B cell (primary cell): ENCODE measurements around the gene OR12D1. TPM values are rescaled to one million over a fixed set of nuclear protein-coding genes. Genes with fewer than 3 reads are reported as not detected.

Experiments
- ATAC-seq: fragments of 200-7000 bp; cut with Tn5 transposase; one replicate; pipeline ENCODE4 v1.10.0; 2021; ENCODE audit warnings: low read depth, mild to moderate bottlenecking, moderate number of reproducible peaks, moderate library complexity
- CTCF ChIA-PET: fragments of 350-600 bp; sonication (Branson Sonifier 250); formaldehyde crosslinking; loops from one replicate; lab custom pipeline; 2021; ENCODE audit warnings: antibody characterized with exemption, inconsistent platforms; lab: Charles Lee
- POLR2A ChIA-PET: fragments of 350-600 bp; sonication (Branson Sonifier 250); formaldehyde crosslinking; loops from one replicate; lab custom pipeline; 2021; ENCODE audit warnings: antibody characterized with exemption; lab: Charles Lee
- DNase-seq: peaks from one replicate; pipeline ENCODE4 v3.0.0; 2013
- H2AFZ ChIP-seq: 2 replicates; pipeline ENCODE4 v1.6.1; 2012; ENCODE audit warnings: mild to moderate bottlenecking, low read depth, low read length; ENCODE audit not compliant: insufficient read depth, poor library complexity, severe bottlenecking
- H3K27ac ChIP-seq, 2 donors: 1 replicate in 1 of 2; 2 replicates in 1 of 2; pipeline ENCODE4 v1.5.1; 2012 to 2013; ENCODE audit warnings: low read length in 2 of 2, mild to moderate bottlenecking in 2 of 2, moderate library complexity in 1 of 2
- H3K27me3 ChIP-seq, 4 experiments: fragments of 200-600 bp in 1 of 4; sonication (generic) in 1 of 4; replicated peaks in 1 of 4; 1 replicate in 2 of 4; 2 replicates in 2 of 4; pipeline versions ENCODE4 v1.6.1 to v1.7.0; 2013 to 2016; ENCODE audit warnings: low read length in 3 of 4, mild to moderate bottlenecking in 2 of 4, mixed read lengths in 1 of 4, moderate library complexity in 1 of 4; ENCODE audit not compliant: insufficient read depth in 4 of 4, control insufficient read depth in 3 of 4; ENCODE audit errors: control extremely low read depth in 1 of 4
- H3K36me3 ChIP-seq, 2 experiments: replicated peaks in 1 of 2; 1 replicate in 1 of 2; 2 replicates in 1 of 2; pipeline versions ENCODE4 v1.6.1 to v1.7.1; 2013; ENCODE audit warnings: low read length in 1 of 2; ENCODE audit not compliant: insufficient read depth in 2 of 2, control insufficient read depth in 1 of 2; ENCODE audit errors: control extremely low read depth in 1 of 2, extremely low read depth in 1 of 2
- H3K4me1 ChIP-seq, 2 donors: fragments of 200-600 bp in 1 of 2; sonication (generic) in 1 of 2; 1 replicate in 1 of 2; 2 replicates in 1 of 2; pipeline versions ENCODE4 v1.5.1 to v1.6.1; 2013 to 2017; ENCODE audit warnings: low read length in 2 of 2; ENCODE audit not compliant: control insufficient read depth in 2 of 2, insufficient read depth in 2 of 2
- H3K4me2 ChIP-seq: replicated peaks from 2 replicates; pipeline ENCODE3; 2012; ENCODE audit warnings: mild to moderate bottlenecking, low read depth, low read length; ENCODE audit not compliant: poor library complexity, severe bottlenecking
- H3K4me3 ChIP-seq, 5 experiments: fragments of 200-600 bp in 1 of 5; sonication (generic) in 1 of 5; 1 replicate in 3 of 5; 2 replicates in 2 of 5; pipeline versions ENCODE4 v1.5.1 to v1.7.0; 2011 to 2016; ENCODE audit warnings: low read length in 4 of 5, mild to moderate bottlenecking in 4 of 5, low read depth in 2 of 5, control low read depth in 1 of 5, moderate library complexity in 1 of 5; ENCODE audit not compliant: insufficient read depth in 1 of 5; ENCODE audit errors: control extremely low read depth in 1 of 5, extremely low read depth in 1 of 5
- H3K79me2 ChIP-seq: fragments of 200-600 bp; sonication (generic); one replicate; pipeline ENCODE4 v1.6.0; 2016; ENCODE audit warnings: low read length; ENCODE audit not compliant: control insufficient read depth, insufficient read depth
- H3K9ac ChIP-seq: fragments of 200-600 bp; sonication (generic); 2 replicates; pipeline ENCODE4 v1.6.1; 2017; ENCODE audit warnings: mild to moderate bottlenecking, low read length, moderate library complexity
- H3K9me3 ChIP-seq, 3 donors: one replicate each; pipeline versions ENCODE4 v1.6.1 to v1.7.1; 2013; ENCODE audit warnings: low read length in 2 of 3; ENCODE audit not compliant: control insufficient read depth in 2 of 3, insufficient read depth in 1 of 3; ENCODE audit errors: control extremely low read depth in 1 of 3
- H4K20me1 ChIP-seq: 2 replicates; pipeline ENCODE4 v1.6.0; 2012; ENCODE audit warnings: mild to moderate bottlenecking, low read length; ENCODE audit not compliant: insufficient read depth, control insufficient read depth, poor library complexity, severe bottlenecking
- H3K27ac Mint-ChIP-seq: one replicate; pipeline ENCODE4 v1.8.0; 2021; ENCODE audit warnings: mixed read lengths
- H3K27me3 Mint-ChIP-seq: one replicate; pipeline ENCODE4 v1.8.0; 2021; ENCODE audit warnings: mixed read lengths
- H3K4me1 Mint-ChIP-seq: one replicate; pipeline ENCODE4 v1.8.0; 2021; ENCODE audit warnings: mixed read lengths
- H3K4me3 Mint-ChIP-seq: one replicate; pipeline ENCODE4 v1.8.0; 2021; ENCODE audit warnings: mixed read lengths
- H3K9me3 Mint-ChIP-seq: one replicate; pipeline ENCODE4 v1.8.0; 2022; ENCODE audit warnings: mixed read lengths; ENCODE audit not compliant: insufficient read depth
- CTCF ChIP-seq: fragments of 200-600 bp; IDR thresholded peaks from one replicate; pipeline ENCODE4 v1.8.0; 2022; ENCODE audit warnings: antibody characterized with exemption, mild to moderate bottlenecking
- EZH2 ChIP-seq: IDR thresholded peaks from 2 replicates; pipeline ENCODE4 v1.6.1; 2012; ENCODE audit warnings: borderline replicate concordance, low read depth, mild to moderate bottlenecking, moderate library complexity, low read length; ENCODE audit not compliant: insufficient read depth, poor library complexity, severe bottlenecking
- WGBS: methylation state at CpG from one replicate; pipeline ENCODE4 v1.1.5; 2013; ENCODE audit warnings: missing lambda C conversion rate; ENCODE audit not compliant: insufficient coverage; 5-methylcytosine and 5-hydroxymethylcytosine counted together
- intact Hi-C: fragments of 100-400 bp; cut with micrococcal nuclease; formaldehyde crosslinking; loops from one replicate; pipeline ENCODE4 v1.10.0; 2022
- polyA plus RNA-seq: library from polyadenylated mRNA; depleted of rRNA; stranded (reverse); fragments of >200 nt; gene quantifications from 2 replicates; pipeline ENCODE4 v1.2.3, GENCODE V29; 2012
- total RNA-seq, 2 donors: library from RNA; stranded (reverse); fragments of 120-200 nt in 1 of 2; gene quantifications; 1 replicate in 1 of 2; 2 replicates in 1 of 2; pipeline versions ENCODE4 v1.2.3 to v1.2.4, GENCODE V29; 2013 to 2022

Gene OR12D1
- total and polyA plus RNA-seq, 2 donors (not counting 1 experiment from before 2014, with no cell fraction given): not detected

- Histone ChIP-seq H3K9ac (no peak overlapping the region), H3K36me3 (no peaks in the 10 kb centered on the region), H3K4me1 (no peaks in the 10 kb centered on the region), H3K27me3 (peaks cover 0 to 2% (median 0%) of the 10 kb centered on the region in 4 experiments), H2AFZ (no peak overlapping the region), H3K4me2 (no peak overlapping the region), H3K79me2 (no peaks in the 10 kb centered on the region), H3K4me3 (no peak overlapping the region), H4K20me1 (no peaks in the 10 kb centered on the region), H3K9me3 (no peaks in the 10 kb centered on the region), H3K27ac (no peak overlapping the region)
- H3K4me1 Mint-ChIP-seq: no peaks in the 10 kb centered on the region
- peaks cover 26% of the 10 kb centered on the region for H3K27me3 Mint-ChIP-seq
- DNase-seq (no peak), ATAC-seq (no peak)
- H3K27ac Mint-ChIP-seq: no peak overlapping the region
- intact Hi-C loops: no loop called here
- no peak overlapping the region for H3K4me3 Mint-ChIP-seq
- POLR2A ChIA-PET: no interaction called here
- WGBS: 100% methylated on average over 1 of the region's 3 CpGs
- TF ChIP-seq CTCF: no peak
- TF ChIP-seq EZH2: no peak
- CTCF ChIA-PET: no interaction called here
- H3K9me3 Mint-ChIP-seq: no peaks in the 10 kb centered on the region
Measured at GRCh38 chr6:29419516-29419915, 4.8 kb downstream of the OR12D1 start.

- Mint-ChIP-seq H3K27ac (no peak overlapping the region), H3K27me3 (peaks cover 36% of the 10 kb centered on the region), H3K9me3 (no peaks in the 10 kb centered on the region), H3K4me3 (no peak overlapping the region), H3K4me1 (no peaks in the 10 kb centered on the region)
- Histone ChIP-seq H3K9ac (no peak overlapping the region), H4K20me1 (no peaks in the 10 kb centered on the region), H3K4me1 (no peaks in the 10 kb centered on the region), H2AFZ (no peak overlapping the region), H3K79me2 (no peaks in the 10 kb centered on the region), H3K27ac (no peak overlapping the region), H3K4me2 (no peak overlapping the region), H3K27me3 (peaks cover 0 to 2% (median 0%) of the 10 kb centered on the region in 4 experiments), H3K36me3 (no peaks in the 10 kb centered on the region), H3K4me3 (no peak overlapping the region), H3K9me3 (peaks cover 0 to 3% (median 0%) of the 10 kb centered on the region in 3 donors)
- intact Hi-C loops: no loop called here
- CTCF ChIA-PET: no interaction called here
- TF ChIP-seq CTCF: no peak
- TF ChIP-seq EZH2: no peak
- POLR2A ChIA-PET: no interaction called here
- DNase-seq (no peak), ATAC-seq (no peak)
- WGBS: no CpG with 5 or more reads among the region's 2 CpGs
Measured at GRCh38 chr6:29424168-29424567, 9.4 kb downstream of the OR12D1 start.
